ENCODE results near the gene ALG5. TPM values are rescaled to one million over a fixed set of nuclear protein-coding genes. Genes with fewer than 3 reads are reported as not detected.

Gene ALG5
- total RNA-seq, 2 experiments from 2014 or later, result 14.4 to 15.1 TPM

DNA sequence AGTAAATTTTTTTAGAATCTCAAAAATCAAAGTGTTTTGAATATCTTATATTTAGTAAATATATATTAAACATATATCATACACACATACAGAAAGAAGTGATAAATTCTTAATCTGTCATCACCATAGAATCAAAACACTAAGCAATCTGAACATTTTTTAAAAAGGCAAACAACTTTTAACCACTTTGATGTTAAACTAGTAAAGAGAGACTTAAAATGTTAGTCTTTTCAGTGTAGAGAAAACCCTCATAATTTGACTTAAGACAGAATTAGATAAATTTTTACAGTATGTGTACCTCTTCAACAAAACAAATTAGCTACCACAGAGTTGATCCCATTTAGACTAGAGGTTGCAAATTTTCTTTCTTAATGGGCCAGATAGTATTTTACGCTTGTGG, 46.9 kb upstream of the ALG5 start:
- DNase-seq (no peak), ATAC-seq (ENCODE audit: poor library complexity) (no peak)
- Histone ChIP-seq H3K36me3 (ENCODE audit: insufficient read depth, low read length) (peaks cover 78% of the 10 kb centered on the region), H3K4me1 (ENCODE audit: insufficient read depth, low read length) (no peaks in the 10 kb centered on the region), H3K9me3 (ENCODE audit: control insufficient read depth in 1 of 2, insufficient read depth in 1 of 2, low read length in 2 of 2) (no peaks in the 10 kb centered on the region), H3K27ac (ENCODE audit: low read depth in 1 of 2, low read length in 2 of 2) (no peak overlapping the region), H3K27me3 (ENCODE audit: control insufficient read depth in 1 of 2, insufficient read depth in 2 of 2, low read length in 2 of 2) (no peaks in the 10 kb centered on the region), H3K4me3 (ENCODE audit: low read length) (no peak overlapping the region)
- peaks cover 5% of the 10 kb centered on the region for H3K4me1 Mint-ChIP-seq (ENCODE audit: low read depth)
- TF ChIP-seq, protein P1, sequence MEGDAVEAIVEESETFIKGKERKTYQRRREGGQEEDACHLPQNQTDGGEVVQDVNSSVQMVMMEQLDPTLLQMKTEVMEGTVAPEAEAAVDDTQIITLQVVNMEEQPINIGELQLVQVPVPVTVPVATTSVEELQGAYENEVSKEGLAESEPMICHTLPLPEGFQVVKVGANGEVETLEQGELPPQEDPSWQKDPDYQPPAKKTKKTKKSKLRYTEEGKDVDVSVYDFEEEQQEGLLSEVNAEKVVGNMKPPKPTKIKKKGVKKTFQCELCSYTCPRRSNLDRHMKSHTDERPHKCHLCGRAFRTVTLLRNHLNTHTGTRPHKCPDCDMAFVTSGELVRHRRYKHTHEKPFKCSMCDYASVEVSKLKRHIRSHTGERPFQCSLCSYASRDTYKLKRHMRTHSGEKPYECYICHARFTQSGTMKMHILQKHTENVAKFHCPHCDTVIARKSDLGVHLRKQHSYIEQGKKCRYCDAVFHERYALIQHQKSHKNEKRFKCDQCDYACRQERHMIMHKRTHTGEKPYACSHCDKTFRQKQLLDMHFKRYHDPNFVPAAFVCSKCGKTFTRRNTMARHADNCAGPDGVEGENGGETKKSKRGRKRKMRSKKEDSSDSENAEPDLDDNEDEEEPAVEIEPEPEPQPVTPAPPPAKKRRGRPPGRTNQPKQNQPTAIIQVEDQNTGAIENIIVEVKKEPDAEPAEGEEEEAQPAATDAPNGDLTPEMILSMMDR (IDR thresholded peaks at IDR 0.05), result no peak
- H3K27me3 Mint-ChIP-seq, result no peaks in the 10 kb centered on the region
- H3K4me3 Mint-ChIP-seq, result no peak overlapping the region
- no peaks in the 10 kb centered on the region for H3K9me3 Mint-ChIP-seq
- no peak overlapping the region for H3K27ac Mint-ChIP-seq
- ChIA-PET CTCF (interaction anchor here (0.6 kb wide), 1 partner anchor 593 kb away, joined by 4 read pairs; no protein-coding TSS in a partner anchor), POLR2A (interaction anchor here (0.8 kb wide), 1 partner anchor 46 kb away, joined by 5 read pairs; the partner anchor contains the start of gene EXOSC8)
- H3K36me3 Mint-ChIP-seq (ENCODE audit: low read depth), result peaks cover 82% of the 10 kb centered on the region
- intact Hi-C loops (cut with DNase I, micrococcal nuclease), result no loop called here

DNA sequence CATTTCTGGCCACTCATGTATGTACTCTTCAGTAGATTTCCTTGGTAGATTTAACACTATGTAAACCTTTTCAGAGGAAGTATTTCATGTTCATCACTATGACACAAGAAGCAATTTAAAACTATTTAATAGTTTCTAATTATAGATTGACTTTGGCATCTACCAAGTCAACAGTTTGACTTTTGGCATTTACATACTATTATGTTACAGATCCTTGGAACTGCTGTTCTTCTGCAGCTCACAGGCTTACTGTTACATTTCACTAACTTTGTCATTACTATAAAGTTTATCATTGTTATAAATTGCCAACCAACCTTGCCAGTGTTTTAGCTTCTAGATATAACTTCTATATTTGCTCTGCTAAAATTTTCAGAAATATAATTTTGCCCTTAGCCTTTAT, 41.6 kb upstream of the ALG5 start:
- Histone ChIP-seq H3K36me3 (ENCODE audit: insufficient read depth, low read length) (peaks cover 91% of the 10 kb centered on the region), H3K4me1 (ENCODE audit: insufficient read depth, low read length) (no peaks in the 10 kb centered on the region), H3K9me3 (ENCODE audit: control insufficient read depth in 1 of 2, insufficient read depth in 1 of 2, low read length in 2 of 2) (no peaks in the 10 kb centered on the region), H3K27me3 (ENCODE audit: control insufficient read depth in 1 of 2, insufficient read depth in 2 of 2, low read length in 2 of 2) (no peaks in the 10 kb centered on the region), H3K4me3 (ENCODE audit: low read length) (no peak overlapping the region), H3K27ac (ENCODE audit: low read depth in 1 of 2, low read length in 2 of 2) (no peak overlapping the region)
- Mint-ChIP-seq H3K27me3 (no peaks in the 10 kb centered on the region), H3K4me1 (ENCODE audit: low read depth) (no peaks in the 10 kb centered on the region), H3K4me3 (no peak overlapping the region), H3K36me3 (ENCODE audit: low read depth) (peaks cover 90% of the 10 kb centered on the region), H3K27ac (no peak overlapping the region), H3K9me3 (no peaks in the 10 kb centered on the region)
- intact Hi-C loops (cut with DNase I, micrococcal nuclease), result loop anchor here in 1 of 2 experiments (5.0 kb wide), 1 partner anchor 33 kb away; no protein-coding TSS in a partner anchor
- TF ChIP-seq, protein P1 (IDR thresholded peaks at IDR 0.05), result no peak
- ChIA-PET POLR2A (no interaction called here), CTCF (no interaction called here)
- DNase-seq (no peak), ATAC-seq (ENCODE audit: poor library complexity) (no peak)

DNA sequence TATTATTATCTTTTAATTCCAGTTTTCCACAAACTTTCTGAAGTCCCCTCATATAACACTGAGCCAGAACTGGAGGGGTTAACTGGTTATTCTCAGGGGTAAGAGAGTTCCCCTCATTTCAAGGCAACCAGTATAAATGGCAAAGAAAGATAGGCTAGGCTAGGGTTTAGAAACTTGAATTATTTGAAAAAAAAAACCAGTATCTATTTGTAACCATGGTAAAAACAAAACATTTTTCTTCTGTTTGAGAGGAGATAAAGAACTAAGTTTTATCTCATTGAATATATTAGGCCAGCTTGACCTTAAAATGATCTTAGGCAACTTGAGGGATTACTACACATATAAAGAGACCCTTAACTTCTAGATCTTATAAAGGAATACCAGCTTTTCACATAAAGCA, 40.8 kb upstream of the ALG5 start:
- Histone ChIP-seq H3K4me3 (ENCODE audit: low read length) (no peak overlapping the region), H3K4me1 (ENCODE audit: insufficient read depth, low read length) (no peaks in the 10 kb centered on the region), H3K9me3 (ENCODE audit: control insufficient read depth in 1 of 2, insufficient read depth in 1 of 2, low read length in 2 of 2) (no peaks in the 10 kb centered on the region), H3K27me3 (ENCODE audit: control insufficient read depth in 1 of 2, insufficient read depth in 2 of 2, low read length in 2 of 2) (no peaks in the 10 kb centered on the region), H3K36me3 (ENCODE audit: insufficient read depth, low read length) (peaks cover 94% of the 10 kb centered on the region), H3K27ac (ENCODE audit: low read depth in 1 of 2, low read length in 2 of 2) (no peak overlapping the region)
- ChIA-PET CTCF (interaction anchor here (0.7 kb wide), 1 partner anchor 37 kb away, joined by 3 read pairs; no protein-coding TSS in a partner anchor), POLR2A (interaction anchor here (1.1 kb wide), 1 partner anchor 8 kb away, joined by 3 read pairs; no protein-coding TSS in a partner anchor)
- Mint-ChIP-seq H3K9me3 (no peaks in the 10 kb centered on the region), H3K27me3 (no peaks in the 10 kb centered on the region), H3K27ac (no peak overlapping the region), H3K4me1 (ENCODE audit: low read depth) (no peaks in the 10 kb centered on the region), H3K36me3 (ENCODE audit: low read depth) (peaks cover 95% of the 10 kb centered on the region), H3K4me3 (no peak overlapping the region)
- TF ChIP-seq, protein P1 (IDR thresholded peaks at IDR 0.05), result no peak
- intact Hi-C loops (cut with DNase I, micrococcal nuclease), result loop anchor here in 1 of 2 experiments (5.0 kb wide), 1 partner anchor 33 kb away; no protein-coding TSS in a partner anchor
- no peak for ATAC-seq (ENCODE audit: poor library complexity)
- DNase-seq, result no peak
